NCI-H1092 treated with DMSO at 0.1 percent for 48 hours (cell line): ENCODE data around the gene PRR22.

Experiments
- DNase-seq: peaks from one replicate; lab custom pipeline; 2025; lab: John Stamatoyannopoulos, UW

Gene PRR22

GRCh38 chr19:5814123-5814851 is 29.7 kb upstream of the PRR22 start:
- no peak for DNase-seq

DNA sequence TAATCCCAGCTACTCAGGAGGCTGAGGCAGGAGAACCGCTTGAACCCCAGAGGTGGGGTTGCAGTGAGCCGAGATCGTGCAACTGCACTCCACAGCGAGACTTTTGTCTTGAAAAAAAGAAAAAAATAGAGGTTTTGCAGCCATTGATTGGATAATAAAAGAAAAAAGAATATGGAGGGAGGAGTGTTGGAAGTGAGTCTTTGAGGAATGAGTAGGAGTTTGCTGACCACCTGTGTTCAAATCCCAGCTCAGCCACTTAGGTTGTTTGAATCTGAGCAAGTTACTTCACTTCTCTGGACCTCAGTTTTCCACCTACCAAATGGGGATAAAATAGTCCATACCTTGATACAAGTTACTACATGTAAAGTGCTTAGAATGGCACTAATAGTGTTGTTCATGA is 26.6 kb upstream of the PRR22 start:
- DNase-seq: no peak

DNA sequence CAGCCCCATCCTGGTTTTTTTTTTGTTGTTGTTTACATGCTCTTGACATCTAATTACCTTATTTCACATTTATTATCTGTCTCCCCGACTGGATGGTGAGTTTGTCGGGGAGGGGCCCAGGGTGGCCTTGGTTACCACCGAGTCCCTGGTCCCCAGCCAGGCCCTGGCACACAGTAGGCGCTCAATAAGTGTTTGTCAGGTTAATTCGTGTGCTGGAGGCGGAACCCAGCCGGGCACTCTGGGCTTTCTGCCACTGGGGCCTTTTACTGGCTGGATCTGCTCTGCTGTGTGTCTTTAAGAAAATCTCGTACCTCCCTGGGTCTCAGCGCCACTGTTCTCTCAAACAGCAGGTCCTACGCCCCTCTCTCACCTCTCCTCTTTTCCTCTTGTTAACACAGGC is 24.9 kb upstream of the PRR22 start:
- DNase-seq: no peak

DNA sequence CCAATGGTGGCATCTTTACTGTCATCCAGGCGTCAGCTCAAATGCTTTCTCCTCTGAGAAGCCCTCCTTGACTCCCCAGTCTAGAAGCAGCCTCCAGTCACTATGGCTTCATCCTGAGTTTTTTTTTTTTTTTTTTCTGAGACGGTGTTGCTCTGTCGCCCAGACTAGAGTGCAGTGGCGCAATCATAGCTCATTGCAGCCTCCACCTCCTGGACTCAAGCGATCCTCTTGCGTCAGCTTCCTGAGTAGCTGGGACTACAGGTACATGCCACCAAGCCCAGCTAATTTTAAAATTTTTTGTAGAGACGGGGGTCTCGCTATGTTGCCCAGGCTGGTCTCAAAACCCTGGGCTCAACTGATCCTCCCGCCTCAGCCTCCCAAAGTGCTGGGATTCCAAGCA is 24.5 kb upstream of the PRR22 start:
- DNase-seq: no peak

DNA sequence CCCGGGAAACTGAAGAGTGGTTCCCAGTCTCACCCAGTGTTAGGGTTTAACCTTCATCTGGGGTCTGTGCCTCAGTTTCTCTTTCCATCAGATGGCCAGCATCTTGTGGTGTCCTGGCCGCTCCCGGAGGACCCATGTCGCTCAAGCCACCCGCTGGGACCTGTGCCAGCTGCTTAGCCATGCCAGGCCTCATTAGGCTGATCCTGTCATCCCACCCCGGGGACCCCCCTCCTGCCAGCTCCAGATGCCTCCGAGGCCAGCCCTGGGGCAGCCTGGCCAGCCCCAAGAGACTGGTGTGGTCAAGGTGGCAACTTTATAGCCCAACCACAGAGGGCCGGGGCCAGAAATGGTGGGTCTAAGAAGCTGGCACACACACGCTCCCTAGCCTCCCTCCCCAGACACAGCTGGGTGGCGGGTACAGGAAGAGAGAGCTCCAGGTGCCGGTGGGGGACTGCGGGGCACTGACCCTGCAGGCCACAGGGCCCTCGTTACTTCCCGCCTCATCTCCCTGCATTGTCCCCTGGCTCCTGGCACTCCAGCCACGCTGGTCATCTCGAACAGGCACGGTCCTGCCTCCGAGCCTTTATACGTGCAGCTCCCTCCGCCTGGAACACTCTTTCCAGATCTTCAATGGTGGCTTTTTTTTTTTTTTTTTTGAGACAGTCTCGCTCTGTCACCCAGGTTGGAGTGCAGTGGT is 23.7 kb upstream of the PRR22 start:
- no peak for DNase-seq

DNA sequence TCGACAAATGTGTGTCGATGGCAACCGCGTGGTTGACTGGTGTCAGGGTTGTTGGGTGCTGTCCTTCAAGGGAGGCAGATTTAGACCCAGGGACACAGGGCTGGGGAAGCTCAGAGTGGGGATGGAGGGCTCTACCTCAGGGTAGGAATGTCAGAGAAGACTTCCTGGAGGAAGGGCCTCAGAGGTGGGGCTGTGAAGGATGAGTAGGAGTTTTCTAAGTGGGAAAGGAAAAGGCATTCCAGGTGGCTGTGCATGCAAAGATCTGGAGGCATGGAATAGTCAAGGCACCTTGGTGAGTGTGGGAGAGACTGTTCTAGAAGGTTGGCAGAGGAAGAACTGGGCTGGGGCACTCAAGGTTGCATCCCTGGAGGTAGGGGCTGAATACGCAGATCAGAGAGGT is 22.4 kb upstream of the PRR22 start:
- DNase-seq: no peak

DNA sequence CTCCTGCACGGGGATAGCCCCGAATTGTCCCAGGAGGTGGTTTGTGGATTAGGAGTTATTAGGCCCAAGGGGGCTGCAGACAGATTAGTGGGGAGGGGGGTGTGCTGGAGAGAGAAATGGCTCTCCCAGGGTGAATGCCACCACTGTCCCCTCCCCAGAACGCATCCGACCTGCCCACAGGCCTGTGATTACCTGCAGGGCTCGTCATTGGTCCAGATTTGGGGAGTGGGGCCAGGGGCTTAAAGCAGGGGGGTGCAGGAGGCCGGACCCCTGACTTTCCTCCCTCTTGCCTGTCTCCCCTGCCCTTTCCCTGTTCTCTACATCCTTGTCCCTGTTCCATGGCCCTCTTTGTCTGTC is 21.6 kb upstream of the PRR22 start:
- no peak for DNase-seq

GRCh38 chr19:5805462-5806132 is 21.1 kb upstream of the PRR22 start:
- peak; percentile 62 for DNase-seq

DNA sequence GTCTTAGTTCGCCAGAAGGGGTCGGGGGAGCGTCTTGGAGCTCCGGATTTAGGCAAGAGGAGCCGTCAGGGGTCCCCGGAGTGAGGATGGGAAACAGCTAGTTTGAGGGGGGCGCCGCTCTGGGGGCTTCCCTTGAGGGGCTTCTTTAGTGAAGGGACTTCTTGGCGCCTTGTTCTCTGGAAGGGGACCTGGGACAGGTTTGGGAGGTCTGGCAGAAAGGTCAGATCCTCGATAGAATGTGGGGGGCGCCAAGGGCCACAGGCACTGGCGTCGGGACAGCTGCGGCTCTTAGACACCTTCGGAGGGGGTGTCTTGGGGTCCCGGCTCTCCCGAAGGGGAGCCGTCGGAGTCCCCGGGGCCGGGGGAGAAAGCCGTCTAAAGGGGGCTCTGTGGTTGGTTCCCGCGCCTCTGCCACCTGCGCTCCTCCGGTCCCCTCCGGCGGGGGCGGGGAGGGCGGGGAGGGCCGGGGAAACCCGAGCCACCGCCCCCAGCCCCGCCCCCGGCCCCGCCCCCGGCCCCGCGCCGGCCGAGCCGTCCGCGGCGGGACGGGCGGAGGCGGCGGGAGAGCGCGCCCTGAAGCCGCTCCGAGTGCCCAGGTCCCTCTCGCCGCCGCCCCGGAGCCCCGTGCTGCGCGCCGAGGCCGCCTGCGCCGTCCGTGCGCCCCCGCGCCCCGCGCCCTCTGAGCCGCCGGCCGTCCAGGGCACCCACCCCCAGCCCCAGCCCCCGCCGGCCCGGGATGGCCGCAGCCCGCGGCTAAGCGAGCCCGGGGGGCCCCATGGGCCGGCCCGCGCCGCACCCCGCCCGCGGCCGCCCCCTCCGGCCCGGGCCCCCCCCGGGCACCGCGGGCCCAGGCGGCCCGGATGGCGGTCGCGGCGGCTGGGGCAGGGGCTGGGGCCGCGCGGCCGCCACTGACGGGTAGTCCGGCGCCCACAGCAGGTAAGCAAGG is 20.2 kb upstream of the PRR22 start, which contains the start of gene NRTN:
NRTN (plus strand) TSS at position 552 of the 946 bp plus-strand sequence. CDS start 19,099 bp downstream, outside the sequence.
- DNase-seq: no peak

DNA sequence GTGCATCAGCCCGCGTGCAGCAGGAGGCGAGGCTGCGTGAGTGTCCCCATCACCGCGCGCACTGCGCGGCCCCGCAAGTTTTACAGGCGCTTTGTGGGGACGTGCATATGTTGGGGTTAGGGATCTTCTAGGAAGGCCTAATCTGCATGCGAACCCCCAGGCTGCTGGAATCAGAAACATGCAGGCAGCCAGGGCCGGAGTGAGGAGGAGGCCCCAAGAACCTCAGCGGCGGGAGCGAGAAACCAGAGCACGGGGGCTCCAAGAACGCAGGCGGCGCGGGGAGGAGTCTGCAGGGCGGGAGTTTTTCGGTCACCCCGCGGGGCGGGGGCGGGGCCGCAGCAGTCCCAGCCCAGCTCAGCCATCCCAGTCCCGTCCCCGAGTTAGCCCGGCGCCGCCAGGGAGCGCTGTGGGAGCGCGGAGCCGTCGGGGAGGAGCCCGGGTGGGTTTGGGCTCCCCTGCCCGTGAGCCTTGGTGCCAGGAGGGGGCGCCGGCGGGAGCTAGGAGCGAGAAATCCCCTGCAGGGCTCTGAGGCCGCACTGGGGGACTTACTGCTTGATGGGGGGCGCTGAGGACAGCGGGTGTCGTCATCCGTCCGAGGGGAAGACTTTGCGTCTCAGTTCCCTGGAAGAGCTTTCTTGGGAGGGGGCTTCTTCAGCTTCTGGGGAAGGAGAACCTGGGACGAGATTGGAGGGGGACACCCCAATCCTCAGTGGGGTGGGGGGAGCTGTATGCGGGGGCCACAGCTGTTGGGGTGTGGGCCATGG is 19.4 kb upstream of the PRR22 start:
- peak; percentile 82 for DNase-seq

DNA sequence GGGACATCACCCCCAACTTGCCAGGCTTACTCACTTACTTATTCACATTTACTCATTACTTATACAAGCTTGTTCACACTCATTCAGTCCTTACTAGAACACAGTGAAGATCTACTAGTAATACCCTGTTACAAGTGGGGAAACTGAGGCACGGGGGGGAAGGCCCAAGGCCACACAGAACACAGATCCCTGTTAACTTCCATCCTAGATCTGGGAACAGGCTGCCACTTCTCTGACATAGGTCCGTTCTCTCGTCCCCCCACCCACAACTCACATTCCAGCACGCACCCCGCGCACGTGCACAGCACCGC is 18.9 kb upstream of the PRR22 start:
- no peak for DNase-seq

GRCh38 chr19:5801796-5802619 is 17.5 kb upstream of the PRR22 start:
- DNase-seq: no peak

DNA sequence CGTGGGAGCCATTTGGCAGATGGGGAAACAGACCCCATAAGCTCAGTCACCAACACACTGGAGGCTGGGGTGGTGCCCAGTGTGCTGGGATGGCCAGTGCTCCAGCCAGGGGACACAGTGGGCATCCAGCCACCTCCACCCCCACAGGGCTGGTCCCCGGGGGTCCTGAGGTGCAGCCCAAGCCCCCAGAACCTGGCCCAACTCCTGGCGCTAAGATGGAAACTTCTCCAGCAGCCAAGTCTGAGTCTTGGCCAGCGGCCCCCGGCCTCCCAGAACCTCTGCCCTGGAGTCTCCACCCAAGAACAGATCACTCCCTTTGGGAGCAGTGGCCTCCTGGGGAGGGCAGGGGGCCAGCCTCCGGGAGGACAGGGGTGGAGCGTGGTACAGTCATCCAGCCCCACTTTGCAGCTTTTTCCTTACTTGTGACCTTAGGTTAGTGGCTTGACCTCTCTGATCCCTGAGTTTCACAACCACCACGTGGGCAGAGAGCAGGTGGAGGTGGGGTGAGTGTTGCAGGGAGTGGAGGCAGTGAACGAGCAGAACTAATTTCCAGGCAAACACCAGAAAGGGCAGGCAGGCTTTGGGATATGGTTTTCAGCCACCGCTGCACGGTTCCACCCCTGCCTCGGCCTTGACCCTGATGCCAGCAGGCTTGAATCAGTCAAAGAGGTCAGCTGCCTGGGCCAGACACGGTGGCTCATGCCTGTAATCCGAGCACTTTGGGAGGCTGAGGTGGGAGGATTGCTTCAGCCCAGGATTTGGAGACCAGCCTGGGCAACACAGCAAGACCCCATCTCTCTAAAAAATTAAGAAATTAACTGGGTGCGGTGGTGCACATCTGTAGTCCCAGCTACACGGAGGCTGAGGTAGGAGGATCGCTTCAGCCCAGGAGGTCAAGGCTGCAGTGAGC is 16.1 kb upstream of the PRR22 start:
- no peak for DNase-seq

GRCh38 chr19:5799247-5800241 is 15.0 kb upstream of the PRR22 start:
- peak; percentile 76 for DNase-seq

- no peak for DNase-seq
Observed at GRCh38 chr19:5798244-5798643, 13.7 kb upstream of the PRR22 start.

- no peak for DNase-seq
Observed at GRCh38 chr19:5795382-5795919, 10.9 kb upstream of the PRR22 start.

DNA sequence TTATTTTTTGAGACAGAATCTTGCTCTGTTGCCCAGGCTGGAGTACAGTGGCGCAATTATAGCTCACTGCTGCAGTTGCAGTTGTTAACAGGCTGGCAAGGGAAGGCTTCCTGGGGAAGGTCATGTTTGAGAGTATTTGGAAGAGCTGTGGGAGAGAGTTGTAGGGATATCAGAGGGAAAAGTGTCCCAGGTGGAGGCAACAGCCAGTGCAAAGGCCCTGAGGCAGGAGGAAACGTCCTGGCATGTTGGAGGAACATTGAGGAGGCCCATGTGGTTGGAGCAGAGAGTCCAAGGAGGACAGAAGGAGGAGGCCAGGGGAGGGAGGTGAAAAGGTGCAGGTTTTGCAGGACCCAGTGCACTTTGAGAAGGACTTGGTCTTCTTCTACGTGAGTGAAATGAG is 8.6 kb upstream of the PRR22 start:
- DNase-seq: no peak

- DNase-seq: no peak
Observed at GRCh38 chr19:5792224-5792623, 7.7 kb upstream of the PRR22 start.
